HG03520 (cell line): ENCODE data around the gene DHX34.
"Not testable (repeated sequence)": the region's sequence is repeated elsewhere in the genome, so short reads cannot be mapped to it uniquely, and the experiment has no call there.

Experiments used
- ATAC-seq: cut with Tn5 transposase; IDR thresholded peaks from one replicate; pipeline ENCODE4 v1.9.1; 2021; ENCODE audit warnings: mild to moderate bottlenecking, moderate library complexity; ENCODE audit not compliant: unreplicated experiment

The DHX34 gene

DNA sequence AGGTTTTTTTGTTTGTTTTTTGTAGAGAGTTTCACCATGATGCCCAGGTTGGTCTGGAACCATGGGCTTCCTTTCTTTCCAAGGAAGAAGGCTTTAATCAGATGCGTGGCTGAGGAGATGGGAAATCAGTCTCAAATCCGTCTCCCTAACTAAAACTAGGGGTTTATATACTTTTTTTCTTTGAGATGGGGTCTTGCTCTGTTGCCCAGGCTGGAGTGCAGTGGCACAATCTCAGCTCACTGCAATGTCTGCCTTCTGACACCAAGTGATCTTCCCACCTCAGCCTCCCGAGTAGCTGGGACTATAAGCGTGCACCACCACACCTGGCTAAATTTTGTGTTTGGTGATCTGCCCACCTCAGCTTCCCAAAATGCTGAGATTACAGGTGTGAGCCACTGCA lies 35.4 kb downstream of the DHX34 start:
- not testable (repeated sequence) for ATAC-seq

DNA sequence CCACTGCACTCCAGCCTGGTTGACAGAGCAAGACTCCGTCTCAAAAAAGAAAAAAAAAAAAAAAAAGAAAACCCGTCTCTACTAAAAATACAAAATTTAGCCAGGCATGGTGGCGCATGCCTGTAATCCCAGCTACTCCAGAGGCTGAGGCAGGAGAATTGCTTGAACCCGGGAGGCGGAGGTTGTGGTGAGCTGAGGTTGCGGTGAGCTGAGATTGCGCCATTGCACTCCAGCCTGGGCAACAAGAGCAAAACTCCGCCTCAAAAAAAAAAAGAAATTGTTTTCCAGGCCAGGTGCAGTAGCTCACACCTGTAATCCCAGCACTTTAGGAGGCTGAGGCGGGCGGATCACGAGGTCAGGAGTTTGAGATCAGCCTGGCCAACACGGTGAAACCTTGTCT lies 37.5 kb downstream of the DHX34 start:
- ATAC-seq, result not testable (repeated sequence)

DNA sequence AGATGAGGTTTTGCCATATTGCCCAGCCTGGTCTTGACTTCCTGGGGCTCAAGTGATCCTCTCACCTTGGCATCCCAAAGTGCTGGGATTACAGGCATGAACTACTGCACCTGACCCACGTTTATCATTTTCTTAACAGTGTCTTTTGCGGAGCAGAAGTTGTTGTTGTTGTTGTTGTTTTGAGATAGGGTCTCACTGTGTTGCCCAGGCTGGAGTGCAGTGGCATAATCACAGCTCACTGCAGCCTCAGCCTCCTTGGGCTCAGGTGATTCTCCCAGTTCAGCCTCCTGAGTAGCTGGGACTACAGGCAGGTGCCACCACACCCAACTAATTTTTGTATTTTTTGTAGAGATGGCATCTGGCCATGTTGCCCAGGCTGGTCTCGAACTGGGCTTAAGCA lies 38.5 kb downstream of the DHX34 start:
- ATAC-seq, result not testable (repeated sequence)

DNA sequence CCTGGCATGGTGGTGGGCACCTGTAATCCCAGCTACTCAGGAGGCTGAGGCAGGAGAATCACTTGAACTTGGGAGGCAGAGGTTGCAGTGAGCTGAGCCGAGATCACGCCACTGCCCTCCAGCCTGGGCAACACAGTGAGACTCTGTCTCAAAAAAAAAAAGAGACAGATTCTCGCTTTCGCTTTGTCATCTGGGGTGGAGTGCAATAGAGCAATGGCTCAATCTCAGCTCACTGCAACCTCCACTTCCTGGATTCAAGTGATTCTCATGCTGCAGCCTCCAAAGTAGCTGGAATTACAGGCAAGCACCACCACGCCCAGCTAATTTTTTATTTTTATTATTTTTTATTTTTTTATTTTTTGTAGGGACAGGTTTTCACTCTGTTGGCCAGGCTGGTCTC lies 39.6 kb downstream of the DHX34 start:
- ATAC-seq, result not testable (repeated sequence)

DNA sequence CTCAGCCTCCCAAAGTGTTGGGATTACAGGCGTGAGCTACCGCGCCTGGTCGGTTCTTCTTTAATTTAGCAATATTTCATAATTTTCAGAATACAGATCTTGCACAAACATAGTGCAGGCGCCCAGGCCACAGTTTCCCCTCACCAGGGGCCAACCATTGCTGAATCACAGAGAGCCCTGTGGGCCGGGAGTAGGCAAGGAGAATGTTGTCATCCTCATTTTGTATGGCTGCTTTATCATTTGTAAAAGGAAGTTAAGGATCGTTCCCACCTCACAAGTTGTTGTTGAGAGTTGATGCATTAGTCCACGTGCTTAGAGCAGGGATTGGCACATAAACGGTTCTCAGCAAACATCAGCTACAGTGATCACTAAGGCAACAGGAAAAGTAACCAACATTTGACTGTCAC lies 40.0 kb downstream of the DHX34 start:
- ATAC-seq, result no peak

DNA sequence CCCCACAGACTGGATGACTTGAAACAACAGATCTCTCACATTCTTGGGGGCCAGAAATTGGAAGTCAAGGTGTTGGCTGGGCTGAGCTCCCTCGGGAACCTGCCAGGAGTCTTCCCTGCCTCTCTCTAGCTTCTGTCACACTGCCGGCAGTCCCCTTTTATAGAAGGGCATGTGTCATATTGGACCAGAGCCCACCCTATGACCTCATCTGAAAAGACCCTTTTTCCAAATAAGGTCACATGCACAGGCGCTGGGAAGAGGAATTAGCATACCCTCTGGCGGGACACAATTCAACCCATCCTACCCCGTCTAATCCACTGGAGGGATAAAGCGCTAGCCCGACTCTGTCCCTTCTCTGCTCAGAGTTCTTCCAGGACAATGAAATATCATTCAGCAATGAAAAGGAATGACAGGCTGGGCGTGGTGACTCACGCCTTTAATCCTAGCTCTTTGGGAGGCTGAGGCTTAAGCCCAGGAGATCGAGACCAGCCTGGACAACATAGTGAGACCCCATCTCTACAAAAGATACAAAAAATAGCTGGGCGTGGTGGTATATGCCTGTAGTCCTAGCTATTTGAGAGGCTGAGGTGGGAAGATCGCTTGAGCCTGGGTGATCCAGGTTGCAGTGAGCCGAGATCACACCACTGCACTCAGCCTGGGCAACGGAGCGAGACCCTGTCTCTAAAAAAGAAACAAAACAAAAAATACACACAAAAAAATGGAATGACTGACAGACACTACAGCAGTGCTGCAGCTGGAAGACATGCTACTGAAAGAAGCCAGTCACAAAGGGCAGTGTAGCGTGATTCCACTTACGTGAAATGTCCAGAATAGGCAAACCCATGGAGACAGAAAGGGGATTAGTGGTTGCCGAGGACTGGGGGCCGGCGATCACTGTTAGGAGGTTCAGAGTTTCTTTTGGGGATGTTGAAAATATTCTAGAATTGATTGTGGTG lies 41.7 kb downstream of the DHX34 start:
- ATAC-seq, result no peak

DNA sequence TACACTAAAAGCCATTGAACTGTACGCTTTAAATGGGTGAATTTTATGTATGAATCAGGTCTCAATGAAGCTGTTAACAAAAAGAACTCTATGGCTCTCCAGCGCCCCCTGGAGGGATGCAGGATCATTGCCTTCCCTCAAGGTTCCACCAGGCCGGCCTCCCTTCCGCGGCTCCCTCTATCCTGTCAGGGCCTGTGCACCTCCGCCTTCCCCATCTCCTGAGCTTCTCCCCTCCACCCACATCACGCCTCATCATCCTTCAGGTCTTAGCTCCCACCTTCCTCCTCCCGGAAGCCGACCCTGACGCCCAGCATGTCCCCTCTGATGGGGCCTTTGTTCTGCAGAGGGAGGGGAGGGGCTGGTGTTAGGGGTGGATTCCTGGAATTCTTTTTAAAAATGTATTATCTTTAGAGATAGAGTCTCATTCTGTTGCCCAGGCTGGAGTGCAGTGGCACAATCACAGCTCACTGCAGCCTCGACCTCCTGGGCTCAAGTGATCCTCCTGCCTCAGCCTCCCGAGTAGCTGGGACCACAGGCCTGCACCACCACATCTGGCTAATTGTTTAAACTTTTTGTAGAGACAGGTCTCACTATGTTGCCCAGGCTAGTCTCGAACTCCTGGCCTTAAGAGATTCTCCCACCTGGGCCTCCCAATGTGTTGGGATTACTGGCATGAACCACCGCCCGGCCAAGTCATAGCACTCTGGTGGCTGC lies 42.6 kb downstream of the DHX34 start:
- no peak for ATAC-seq

DNA sequence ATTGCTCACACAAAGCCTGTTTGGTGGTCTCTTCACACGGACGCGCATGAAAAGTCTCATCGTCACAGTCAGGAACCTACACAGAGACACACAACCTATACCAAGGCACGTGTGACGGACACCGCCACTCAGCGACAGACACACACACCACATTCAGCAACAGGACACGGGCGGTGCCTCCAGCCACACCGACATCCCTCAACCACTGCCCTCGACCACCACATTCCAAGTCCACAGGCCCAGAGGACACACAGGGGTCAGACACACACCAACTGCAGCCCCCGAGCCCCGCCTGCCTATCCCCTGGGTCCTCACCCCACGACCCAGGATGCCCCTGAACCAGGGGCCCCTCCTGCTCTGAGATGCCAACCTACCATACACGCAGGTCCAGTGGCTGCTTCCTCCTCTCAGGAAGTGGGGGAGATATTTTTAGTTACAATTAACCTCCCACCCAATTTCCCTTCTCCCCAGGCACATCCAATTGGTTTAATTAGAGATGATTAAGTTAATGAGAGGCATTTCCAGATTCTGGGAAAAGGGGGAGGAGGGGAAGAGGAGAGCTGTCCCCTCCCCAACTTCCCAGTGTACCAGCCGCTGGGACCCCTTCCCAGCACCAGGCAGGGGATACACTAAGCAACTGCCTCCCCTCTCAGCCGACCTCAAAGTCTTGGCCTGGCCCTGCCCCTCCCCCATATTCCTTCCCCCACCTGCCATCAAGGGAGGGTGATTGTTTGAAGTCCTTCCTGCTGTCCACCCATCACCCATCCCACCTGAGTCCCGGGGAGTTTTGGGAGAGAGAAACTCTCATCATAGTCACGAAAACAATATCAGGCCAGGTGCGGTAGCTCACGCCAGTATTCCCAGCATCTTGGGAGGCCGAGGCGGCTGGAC lies 49.8 kb downstream of the DHX34 start:
- no peak for ATAC-seq

DNA sequence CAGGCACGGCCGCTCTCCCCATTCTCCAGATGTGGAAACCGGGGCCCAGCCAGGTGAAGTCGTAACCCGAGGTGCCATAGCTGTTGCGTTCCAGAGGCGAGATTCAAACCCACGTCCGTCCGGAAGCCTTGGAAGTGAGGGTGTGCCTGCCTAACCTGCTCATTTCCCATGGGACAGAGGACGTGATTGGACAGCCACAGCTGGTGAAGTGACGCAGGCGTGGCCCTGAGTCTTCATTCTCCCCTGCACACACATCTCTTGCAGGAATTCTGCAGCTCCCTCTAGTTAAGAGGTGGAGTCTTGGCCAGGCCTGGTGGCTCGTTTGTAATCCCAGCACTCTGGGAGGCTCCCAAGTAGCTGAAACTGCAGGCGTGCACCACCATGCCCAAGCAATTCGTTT lies 53.4 kb downstream of the DHX34 start:
- no peak for ATAC-seq

DNA sequence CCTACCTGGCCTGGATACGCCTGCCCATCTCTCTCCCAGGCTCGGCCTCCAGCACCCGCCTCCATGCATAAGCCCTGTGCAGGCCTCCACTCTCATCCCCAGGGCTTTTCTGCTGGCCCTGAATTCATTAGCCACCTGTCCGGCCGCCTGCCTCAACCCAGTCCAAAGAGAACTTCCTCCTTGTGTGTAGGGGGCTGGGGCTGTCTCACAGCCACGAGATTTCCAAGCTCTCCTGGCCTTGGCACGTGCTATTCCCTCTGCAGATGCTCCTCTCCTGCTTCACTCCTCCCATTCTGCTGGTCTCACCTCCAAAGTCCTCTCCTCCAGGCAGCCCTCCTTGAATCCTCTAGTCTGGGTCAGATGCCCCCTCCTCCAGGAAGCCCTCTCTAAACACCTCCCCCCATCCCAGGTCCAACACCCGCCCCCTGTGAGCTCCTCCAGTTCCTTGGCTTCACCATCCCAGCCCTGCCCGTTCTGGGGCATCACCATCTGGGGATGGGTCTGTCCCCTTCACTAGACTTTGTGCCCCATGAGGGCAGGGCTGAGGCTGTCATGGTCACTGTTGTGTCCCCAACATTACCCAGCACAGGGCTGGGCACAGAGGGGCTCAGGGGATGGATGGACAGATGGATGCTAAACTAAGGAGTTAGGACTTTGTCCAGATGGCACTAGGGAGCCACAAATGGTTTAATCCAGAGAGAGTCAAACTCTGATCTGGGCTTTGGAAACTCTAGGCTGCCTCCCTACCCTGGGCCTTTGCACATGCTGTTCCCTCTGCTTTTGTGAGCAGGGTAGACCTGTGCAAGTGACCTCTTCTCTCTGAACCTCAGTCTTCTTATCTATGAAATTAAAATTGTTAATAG lies 55.5 kb downstream of the DHX34 start:
- no peak for ATAC-seq

DNA sequence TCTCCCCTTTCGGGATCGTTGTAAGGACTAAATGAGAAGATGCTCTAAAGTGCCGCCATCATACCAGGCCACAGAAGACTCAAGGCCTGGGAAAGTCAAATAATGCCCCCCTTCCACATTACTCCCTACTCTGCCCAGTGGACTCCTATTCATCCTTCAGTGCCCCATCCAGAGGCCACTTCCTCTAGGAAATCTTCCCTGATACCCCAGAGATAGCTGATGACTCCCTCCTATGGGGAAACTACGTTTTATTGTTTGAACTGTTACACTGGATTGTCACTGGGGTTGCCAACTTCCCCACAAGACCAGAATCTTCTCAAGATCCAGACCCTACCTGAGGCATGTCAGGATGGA lies 56.1 kb downstream of the DHX34 start:
- no peak for ATAC-seq

DNA sequence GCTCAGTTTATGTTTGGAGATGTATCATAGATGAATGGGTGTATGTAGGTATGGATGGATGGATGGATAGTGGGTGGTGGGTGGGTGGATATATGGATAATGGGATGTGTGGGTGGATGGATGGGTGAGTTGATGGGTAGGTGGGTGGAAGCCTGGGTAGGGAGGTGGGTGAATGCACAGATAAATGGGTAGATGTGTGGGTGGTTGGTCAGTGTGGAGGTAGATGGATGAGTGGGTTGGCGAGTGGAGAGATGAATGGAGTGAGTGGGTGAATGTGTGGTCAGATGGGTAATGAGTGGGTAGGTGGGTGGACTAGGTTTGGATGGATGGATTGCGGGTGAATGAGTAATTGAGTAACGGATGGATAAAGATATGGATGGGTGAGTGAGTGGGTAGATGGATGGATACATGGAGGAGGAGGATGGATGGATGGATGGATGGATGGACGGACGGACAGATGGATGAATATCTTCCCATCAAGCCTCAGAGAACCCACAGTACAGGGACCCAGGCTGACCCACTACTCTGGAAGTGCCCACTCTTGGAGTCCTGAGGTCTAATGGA lies 56.8 kb downstream of the DHX34 start:
- no peak for ATAC-seq

DNA sequence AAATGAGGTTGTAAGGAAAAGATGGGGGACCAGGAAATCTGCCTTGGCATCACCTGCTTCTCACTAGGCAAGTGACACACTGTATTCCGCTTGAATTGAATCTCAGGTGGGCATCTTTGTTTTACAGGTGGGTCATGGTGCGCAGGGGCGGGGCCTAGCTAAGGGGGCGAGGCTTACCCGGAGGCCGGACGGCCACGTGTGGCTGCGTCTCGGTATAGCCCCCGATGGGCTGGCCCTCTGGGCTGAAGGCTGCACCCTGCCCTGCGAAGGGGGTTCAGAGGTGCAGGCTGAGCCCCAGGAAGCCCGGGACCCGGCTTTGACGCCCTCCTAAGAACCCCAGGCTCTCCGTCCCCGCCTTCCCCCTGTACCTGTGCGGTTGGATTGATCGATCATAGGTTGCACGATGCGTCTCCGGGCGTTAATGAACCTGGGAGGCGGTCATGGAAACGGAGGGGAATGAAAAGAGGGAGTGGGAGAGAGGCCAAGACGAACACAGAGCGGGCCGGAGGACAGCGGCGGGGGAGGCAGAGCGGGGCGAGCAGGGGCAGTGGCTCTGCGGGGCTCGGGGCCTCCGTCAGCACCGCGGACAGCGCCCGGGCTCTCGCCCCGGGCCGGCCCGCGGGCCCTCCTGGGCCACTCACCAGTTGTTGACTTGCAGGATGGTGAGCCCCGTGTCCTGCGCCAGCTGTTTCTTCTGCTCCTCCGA lies 57.7 kb downstream of the DHX34 start:
- ATAC-seq, result no peak

DNA sequence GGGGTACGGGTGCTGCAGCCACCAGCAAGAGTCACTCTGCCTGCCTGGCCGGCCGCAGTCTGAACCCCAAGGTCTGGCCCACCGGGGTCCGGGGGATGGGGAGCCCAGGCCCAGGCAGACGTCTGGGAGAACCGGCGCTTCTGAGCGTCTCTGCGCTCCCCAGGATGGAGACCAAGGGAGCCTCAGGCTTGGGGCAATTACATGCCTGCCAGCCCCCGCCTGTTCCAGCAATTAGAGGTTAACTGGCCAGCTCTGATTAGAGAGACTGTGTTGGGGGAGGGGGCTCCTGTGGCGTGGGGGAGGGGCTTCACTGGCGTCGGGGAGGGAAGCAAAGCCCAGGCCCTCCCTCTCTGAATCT lies 58.3 kb downstream of the DHX34 start:
- ATAC-seq, result no peak

DNA sequence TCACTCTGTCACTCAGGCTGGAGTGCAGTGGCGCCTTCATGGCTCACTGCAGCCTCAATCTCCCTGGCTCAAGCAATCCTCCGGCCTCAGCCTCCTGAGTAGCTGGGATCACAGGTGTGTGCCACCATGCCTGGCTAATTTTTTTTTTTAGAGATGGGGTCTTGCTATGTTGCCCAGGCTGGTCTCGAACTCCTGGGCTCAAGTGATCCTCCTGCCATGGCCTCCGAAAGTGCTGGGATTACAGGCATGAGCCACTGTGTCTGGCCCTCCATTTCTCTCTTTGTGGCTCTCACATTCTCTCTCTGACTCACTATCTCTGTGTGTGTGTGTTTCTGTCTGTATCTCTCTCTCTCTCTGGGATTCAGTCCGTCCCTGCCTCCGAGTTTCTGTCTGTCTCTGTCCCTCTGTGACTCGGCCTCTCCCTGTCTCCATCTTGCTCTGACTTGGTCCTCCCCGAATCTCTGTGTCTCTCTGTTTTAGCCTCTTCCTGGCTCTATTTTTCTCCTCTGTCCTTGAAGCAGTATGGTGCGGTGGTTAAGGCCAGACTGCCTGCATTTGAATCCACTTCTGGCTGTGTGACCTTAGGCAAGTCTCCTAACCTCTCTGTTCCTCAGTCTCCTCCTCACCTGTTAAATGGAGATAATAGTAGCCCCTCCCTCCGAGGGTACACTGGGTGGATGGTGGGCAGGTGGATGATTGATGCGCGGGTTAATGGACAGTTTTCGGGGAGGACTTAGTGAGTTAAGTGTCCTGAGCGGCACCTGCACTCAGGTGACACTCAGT lies 59.2 kb downstream of the DHX34 start:
- no peak for ATAC-seq

DNA sequence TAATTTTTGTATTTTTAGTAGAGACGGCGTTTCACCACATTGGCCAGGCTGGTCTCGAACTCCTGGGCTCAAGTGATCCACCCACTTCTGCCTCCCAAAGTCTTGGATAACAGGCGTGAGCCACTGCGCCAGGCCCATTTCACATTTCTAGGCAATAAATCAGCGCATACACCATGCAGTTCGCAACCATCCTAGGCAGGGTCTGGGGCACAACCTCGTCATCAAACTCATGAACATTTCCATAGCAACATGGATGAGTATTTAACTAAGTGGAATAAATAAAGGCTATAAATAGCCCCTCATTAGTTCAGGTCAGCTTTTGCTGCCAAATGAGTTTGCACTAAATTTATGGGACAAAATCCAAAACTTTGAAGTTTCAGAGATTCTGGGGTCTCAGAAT lies 62.0 kb downstream of the DHX34 start:
- no peak for ATAC-seq

DNA sequence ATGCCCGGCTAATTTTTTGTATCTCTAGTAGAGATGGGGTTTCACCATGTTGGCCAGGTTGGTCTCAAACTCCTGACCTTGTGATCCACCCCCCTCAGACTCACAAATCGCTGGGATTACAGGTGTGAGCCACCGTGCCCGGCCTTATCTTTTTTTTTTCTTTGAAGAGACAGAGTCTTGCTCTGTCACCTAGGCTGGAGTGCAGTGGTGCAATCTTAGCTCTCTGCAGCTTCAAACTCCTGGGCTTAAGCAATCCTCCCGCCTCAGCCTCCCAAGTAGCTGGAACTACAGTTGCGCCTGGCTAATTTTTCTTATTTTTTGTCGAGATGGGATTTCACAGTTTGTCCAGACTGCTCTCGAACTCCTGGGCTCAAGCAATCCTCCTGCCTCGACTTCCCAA lies 62.6 kb downstream of the DHX34 start:
- not testable (repeated sequence) for ATAC-seq

DNA sequence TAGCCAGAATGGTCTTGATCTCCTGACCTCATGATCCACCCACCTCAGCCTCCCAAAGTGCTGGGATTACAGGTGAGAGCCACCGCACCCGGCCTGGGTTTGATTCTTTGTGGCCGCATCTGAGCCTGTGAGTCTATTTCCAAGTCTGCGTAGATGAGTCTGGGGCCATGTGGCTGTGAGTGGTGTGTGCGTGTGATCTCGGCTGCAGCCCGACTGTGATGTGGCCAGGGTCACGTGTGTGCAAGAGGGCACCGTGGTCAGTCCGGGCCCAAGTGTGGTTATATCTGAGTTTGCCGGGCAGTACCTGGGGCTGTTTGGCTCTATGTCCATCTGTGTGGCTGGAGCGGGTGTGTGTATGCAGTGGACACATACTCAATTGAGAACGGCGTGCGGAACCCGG lies 64.8 kb downstream of the DHX34 start:
- ATAC-seq, result no peak

DNA sequence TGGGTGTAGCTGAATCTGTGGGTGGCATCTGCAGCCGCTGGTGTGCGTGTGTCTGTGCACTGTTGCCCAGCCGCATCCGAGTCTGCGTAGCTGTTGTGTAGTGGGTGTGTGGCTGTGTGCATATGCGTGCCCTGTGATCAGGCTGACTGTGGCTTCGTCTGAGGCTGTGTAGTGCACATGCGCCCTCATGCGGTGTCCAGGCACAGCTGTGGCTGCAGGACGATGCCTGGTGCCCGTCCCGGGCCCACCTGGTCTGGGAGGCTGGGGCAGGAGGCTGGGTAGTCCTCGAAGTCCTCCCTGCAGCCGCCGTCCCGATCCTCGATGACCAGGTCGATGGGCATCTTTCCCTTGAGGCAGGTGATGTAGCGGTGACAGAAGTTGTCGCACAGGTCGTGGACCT lies 65.4 kb downstream of the DHX34 start:
- no peak for ATAC-seq
